ENCODE data around the gene MANBA. TPM values are rescaled to one million over a fixed set of nuclear protein-coding genes. Genes with fewer than 3 reads are reported as not detected.

The MANBA gene
- total RNA-seq, 1 experiment from 2014 or later: 21.4 TPM

DNA sequence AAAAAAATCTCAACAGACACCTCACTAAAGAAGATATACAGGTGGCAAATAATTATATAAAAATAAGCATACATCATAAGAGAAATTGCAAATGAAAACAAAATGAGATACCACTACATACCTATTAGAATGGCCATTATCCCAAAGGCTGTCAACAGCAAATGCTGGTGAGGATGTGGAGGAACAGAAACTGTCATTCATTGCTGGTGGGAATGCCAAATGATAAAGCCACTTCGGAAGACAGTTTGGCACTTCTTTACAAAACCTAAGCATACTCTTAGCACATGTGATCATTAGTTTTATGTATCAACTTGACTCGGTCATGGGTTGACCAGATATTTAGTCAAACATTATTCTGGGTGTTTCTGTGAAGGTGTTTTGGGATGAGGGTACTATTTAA is 13.5 kb upstream of the MANBA start:
- Histone ChIP-seq H3K4ac (ENCODE audit: low read depth, low read length) (no peak overlapping the region), H3K56ac (ENCODE audit: insufficient read length, low read depth, low read length) (no peak overlapping the region), H4K91ac (ENCODE audit: insufficient read length, low read depth, low read length) (no peak overlapping the region), H3K9ac (ENCODE audit: extremely low read depth, insufficient read length, low read length) (no peak overlapping the region), H3K14ac (ENCODE audit: insufficient read depth, low read length) (no peak overlapping the region), H4K8ac (replicated peaks; ENCODE audit: insufficient read length, low read depth, low read length) (no peak overlapping the region), H4K5ac (ENCODE audit: insufficient read length, low read depth, low read length) (no peak overlapping the region), H3K9me3 (ENCODE audit: control insufficient read depth, low read depth, low read length) (no peaks in the 10 kb centered on the region), H2BK120ac (ENCODE audit: low read depth, low read length, poor library complexity, severe bottlenecking) (no peak overlapping the region), H3K23me2 (ENCODE audit: insufficient read length, low read depth, low read length, poor library complexity, severe bottlenecking) (no peaks in the 10 kb centered on the region), H3K27ac (ENCODE audit: insufficient read length, low read depth, low read length) (no peak overlapping the region), H2BK15ac (ENCODE audit: low read depth, low read length) (no peak overlapping the region), H2BK20ac (ENCODE audit: low read depth, low read length, poor library complexity, severe bottlenecking) (no peak overlapping the region), H2AK5ac (ENCODE audit: insufficient read length, low read length) (no peak overlapping the region), H2BK5ac (ENCODE audit: insufficient read length, low read length) (no peak overlapping the region), H2AFZ (ENCODE audit: low read length) (no peak overlapping the region), H3K4me1 (ENCODE audit: insufficient read depth, low read length) (no peaks in the 10 kb centered on the region; the same call in 1 of the 2 replicates), H3T11ph (ENCODE audit: low read length) (no peak overlapping the region), H3K18ac (ENCODE audit: insufficient read length, low read depth, low read length) (no peak overlapping the region), H4K20me1 (ENCODE audit: control insufficient read depth, insufficient read depth, insufficient read length) (no peaks in the 10 kb centered on the region), H3K27me3 (ENCODE audit: insufficient read depth, low read length) (no peaks in the 10 kb centered on the region), H3K23ac (ENCODE audit: insufficient read length, low read depth, low read length) (no peak overlapping the region), H2BK12ac (ENCODE audit: insufficient read length, low read depth, low read length) (no peak overlapping the region), H3K4me2 (ENCODE audit: insufficient read depth, insufficient read length, low read length) (no peak overlapping the region), H3K79me1 (ENCODE audit: insufficient read depth, low read depth, low read length, poor library complexity, severe bottlenecking) (no peaks in the 10 kb centered on the region), H3K79me2 (ENCODE audit: insufficient read depth, low read length) (no peaks in the 10 kb centered on the region)
- no peak for DNase-seq
- Mint-ChIP-seq H3K9me3 (no peaks in the 10 kb centered on the region; a peak in 1 of 5 replicates), H3K4me3 (no peak overlapping the region), H3K4me1 (peaks cover 0 to 4% of the 10 kb centered on the region in 2 experiments; a peak in 1 of 4 replicates), H3K27ac (no peak overlapping the region), H3K36me3 (ENCODE audit: insufficient read depth in 1 of 3, low read depth in 3 of 3) (no peaks in the 10 kb centered on the region), H3K27me3 (ENCODE audit: low read depth) (no peaks in the 10 kb centered on the region; the same call in none of the 2 replicates)
- TF ChIP-seq, protein P1, sequence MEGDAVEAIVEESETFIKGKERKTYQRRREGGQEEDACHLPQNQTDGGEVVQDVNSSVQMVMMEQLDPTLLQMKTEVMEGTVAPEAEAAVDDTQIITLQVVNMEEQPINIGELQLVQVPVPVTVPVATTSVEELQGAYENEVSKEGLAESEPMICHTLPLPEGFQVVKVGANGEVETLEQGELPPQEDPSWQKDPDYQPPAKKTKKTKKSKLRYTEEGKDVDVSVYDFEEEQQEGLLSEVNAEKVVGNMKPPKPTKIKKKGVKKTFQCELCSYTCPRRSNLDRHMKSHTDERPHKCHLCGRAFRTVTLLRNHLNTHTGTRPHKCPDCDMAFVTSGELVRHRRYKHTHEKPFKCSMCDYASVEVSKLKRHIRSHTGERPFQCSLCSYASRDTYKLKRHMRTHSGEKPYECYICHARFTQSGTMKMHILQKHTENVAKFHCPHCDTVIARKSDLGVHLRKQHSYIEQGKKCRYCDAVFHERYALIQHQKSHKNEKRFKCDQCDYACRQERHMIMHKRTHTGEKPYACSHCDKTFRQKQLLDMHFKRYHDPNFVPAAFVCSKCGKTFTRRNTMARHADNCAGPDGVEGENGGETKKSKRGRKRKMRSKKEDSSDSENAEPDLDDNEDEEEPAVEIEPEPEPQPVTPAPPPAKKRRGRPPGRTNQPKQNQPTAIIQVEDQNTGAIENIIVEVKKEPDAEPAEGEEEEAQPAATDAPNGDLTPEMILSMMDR (conservative IDR thresholded peaks at IDR 0.05): no peak
- no CpG with 5 or more reads among the region's 2 CpGs for WGBS (ENCODE audit: extremely low coverage, insufficient read length, low lambda C conversion rate)
